Measurements from ENCODE around the gene C9orf50.

C9orf50 gene

DNA sequence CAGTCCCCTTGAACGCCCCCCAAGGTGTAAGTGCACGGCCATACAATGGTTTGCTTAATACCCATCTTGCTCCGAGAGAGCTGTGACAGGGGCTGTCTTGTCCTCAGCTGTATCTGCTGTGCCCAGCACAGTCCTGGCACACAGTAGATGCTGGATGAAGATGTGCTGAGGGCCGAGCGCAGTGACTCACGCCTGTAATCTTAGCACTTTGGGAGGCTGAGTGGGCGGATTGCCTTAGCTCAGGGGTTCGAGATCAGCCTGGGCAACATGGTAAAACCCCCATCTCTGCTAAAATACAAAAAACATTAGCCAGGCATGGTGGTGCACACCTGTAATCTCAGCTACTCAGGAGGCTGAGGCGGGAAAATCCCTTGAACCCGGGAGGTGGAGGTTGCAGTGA is 53.6 kb downstream of the C9orf50 start:
- H3K9me3 ChIP-seq: no peaks in the 10 kb centered on the region
- no peaks in the 10 kb centered on the region for H3K27me3 ChIP-seq (ENCODE audit: low read depth)
- no peak overlapping the region for H3K4me3 ChIP-seq
- peaks cover 20% of the 10 kb centered on the region for H3K4me1 ChIP-seq
- in situ Hi-C loops (cut with MboI; ENCODE audit: low sequenced_read_pairs): no loop called here
- no peak for DNase-seq (ENCODE audit: low spot score in 2 of 2)
- no peaks in the 10 kb centered on the region for H3K36me3 ChIP-seq (replicated peaks)

DNA sequence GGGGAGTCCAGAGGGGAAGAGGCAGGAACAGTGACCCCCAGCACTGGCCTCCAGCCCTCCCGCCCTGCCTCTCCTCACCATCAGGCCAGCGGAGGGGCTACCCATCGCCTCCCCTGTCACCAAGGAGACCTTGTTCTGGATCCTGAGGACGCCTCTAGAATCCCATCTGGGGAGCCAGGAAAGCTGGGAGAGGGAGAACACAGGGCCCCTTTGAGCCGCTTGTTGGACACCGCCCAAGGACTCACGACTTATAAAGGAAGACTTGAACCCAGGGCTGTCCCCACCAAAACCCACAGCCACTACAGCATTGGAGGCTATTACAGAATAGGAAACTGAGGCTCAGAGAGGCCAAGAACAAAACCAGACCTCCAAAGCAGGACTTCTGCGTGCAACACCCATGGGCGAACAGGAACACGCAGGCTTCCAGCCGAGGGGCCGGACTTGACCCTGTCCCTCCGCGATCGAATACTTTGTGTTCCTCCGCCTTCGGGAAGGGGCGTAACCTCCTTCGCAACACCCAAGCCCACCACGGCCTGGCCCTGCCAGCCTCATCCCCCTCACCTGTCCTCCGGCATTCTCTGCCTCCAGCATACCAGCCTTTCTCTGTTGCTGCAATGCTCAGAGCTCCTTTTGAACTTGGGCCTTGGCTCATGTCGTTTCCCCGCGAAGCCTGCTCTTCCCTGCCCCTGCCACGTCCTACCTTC is 54.2 kb downstream of the C9orf50 start:
- in situ Hi-C loops (cut with MboI; ENCODE audit: low sequenced_read_pairs): no loop called here

DNA sequence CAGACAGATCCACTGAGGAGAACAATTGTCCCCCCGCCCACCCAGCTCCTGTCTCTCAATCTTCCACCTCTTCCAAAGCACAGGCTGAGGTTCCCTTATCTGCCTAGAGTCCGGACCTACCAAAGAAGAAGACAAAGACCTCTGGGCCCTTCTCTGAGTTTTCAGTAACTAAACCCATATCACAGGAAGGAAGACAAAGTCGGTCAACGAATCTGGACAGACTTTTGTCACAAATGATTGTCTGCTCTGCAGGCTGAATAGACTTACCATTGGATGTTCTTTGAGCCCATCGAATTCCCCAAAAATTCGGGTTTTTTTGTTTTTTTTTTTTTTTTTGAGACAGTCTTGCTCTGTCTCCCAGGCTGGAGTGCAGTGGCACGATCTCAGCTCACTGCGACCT is 58.0 kb downstream of the C9orf50 start:
- Histone ChIP-seq H3K4me3 (no peak overlapping the region), H3K4me1 (peaks cover 7% of the 10 kb centered on the region), H3K36me3 (replicated peaks) (no peaks in the 10 kb centered on the region), H3K27me3 (ENCODE audit: low read depth) (no peaks in the 10 kb centered on the region), H3K9me3 (no peaks in the 10 kb centered on the region)
- DNase-seq (ENCODE audit: low spot score in 2 of 2): no peak
- in situ Hi-C loops (cut with MboI; ENCODE audit: low sequenced_read_pairs): no loop called here

More for the DNA sequence above, 54.2 kb downstream of the C9orf50 start:
- no peak overlapping the region for H3K4me3 ChIP-seq
- DNase-seq (ENCODE audit: low spot score in 2 of 2): no peak
- H3K27me3 ChIP-seq (ENCODE audit: low read depth): no peaks in the 10 kb centered on the region
- no peaks in the 10 kb centered on the region for H3K9me3 ChIP-seq
- peaks cover 20% of the 10 kb centered on the region for H3K4me1 ChIP-seq
- H3K36me3 ChIP-seq (replicated peaks): no peaks in the 10 kb centered on the region

DNA sequence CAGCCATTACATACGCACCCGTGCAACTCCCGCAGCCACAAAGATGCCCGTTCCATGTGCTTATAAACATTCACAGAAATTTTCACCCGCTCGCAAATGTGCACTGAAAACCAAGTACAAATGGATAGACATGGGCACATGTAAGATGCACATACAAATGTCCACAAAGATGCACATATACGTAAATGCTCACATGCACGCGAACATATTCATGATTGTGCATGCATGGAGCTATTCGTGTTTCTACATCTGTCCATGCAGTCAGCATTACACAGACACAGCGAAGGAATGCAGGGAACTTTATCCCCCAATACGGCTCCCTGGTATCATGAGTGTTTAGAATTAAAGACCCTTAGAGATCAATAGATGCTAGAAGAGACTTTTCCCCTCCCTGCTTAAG is 58.4 kb downstream of the C9orf50 start:
- H3K36me3 ChIP-seq (replicated peaks): no peaks in the 10 kb centered on the region
- DNase-seq (ENCODE audit: low spot score in 2 of 2): no peak
- H3K9me3 ChIP-seq: no peaks in the 10 kb centered on the region
- peaks cover 9% of the 10 kb centered on the region for H3K4me1 ChIP-seq
- no peaks in the 10 kb centered on the region for H3K27me3 ChIP-seq (ENCODE audit: low read depth)
- in situ Hi-C loops (cut with MboI; ENCODE audit: low sequenced_read_pairs): no loop called here
- no peak overlapping the region for H3K4me3 ChIP-seq

Data from HAP-1 (cell line).